ENCODE measurements around the gene IBSP.

Gene IBSP

DNA sequence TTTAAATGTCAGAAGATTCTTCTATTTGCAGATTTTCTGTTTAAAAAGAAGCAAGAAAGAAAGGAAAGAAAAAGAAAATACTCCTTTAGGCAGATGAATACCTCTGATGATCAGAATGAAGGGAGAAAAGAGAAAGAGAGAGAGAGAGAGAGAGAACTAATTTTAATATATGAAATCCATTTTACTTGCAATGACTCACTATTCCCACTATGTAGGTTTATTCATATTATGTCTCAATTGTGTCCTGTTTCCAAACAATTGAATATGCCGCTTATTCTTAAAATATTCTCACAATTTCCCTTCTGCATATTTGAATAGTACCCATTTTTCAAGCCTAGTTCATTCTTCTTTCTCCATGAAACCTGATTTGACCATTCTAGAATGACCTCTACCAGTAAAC is 45.1 kb downstream of the IBSP start:
- DNase-seq (ENCODE audit: low read depth) = no peak
- no peak for TF ChIP-seq CTCF (IDR thresholded peaks at IDR 0.05; ENCODE audit: low read depth, low read length)
- no peak for TF ChIP-seq POLR2A (IDR thresholded peaks at IDR 0.05; ENCODE audit: extremely low read depth, insufficient read length)
- no peak for TF ChIP-seq MYC (IDR thresholded peaks at IDR 0.05; ENCODE audit: low read depth, low read length)
- TF ChIP-seq, protein P1, sequence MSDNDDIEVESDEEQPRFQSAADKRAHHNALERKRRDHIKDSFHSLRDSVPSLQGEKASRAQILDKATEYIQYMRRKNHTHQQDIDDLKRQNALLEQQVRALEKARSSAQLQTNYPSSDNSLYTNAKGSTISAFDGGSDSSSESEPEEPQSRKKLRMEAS (IDR thresholded peaks at IDR 0.05; ENCODE audit: low read depth, low read length) = no peak
- no peak overlapping the region for H3K4me3 ChIP-seq (ENCODE audit: low read depth, low read length)

- no peak for DNase-seq (ENCODE audit: low read depth)
- no peak for TF ChIP-seq MYC (IDR thresholded peaks at IDR 0.05; ENCODE audit: low read depth, low read length)
- H3K4me3 ChIP-seq (ENCODE audit: low read depth, low read length) = no peak overlapping the region
Observed at GRCh38 chr4:87846226-87846625, 46.9 kb downstream of the IBSP start.

DNA sequence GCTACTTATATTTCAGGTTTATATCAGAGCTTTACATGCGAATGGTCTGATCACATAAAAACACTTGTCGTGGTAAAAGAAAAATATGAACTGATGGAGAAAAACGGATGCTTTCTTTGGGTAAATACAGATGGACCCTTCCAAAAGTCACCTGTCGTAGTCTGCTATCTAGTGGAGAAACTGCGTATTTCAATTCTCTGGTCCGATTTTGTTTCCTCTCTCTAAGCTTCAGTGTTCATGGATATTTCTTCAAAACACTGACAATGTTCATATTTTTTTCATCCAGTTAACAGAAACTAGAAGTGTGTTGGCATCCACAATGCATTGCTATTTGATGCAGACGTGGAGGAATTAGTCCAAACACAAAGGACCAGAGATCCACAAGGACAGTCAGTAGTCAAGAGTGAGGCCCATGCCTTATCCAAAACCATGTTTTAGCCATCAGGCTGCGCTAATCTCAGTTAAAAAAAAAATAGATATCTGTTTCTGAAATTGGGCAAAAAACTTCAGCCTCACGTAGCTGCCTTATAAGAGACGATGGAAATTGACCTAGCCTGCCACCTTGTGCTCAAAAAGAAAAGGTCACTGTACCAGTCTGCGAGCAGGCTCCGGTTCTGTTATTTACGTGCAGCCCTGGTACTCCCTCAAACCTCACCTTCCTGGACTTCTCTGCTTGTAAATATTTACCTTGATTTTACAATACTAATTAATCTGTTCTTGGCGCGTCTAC is 49.4 kb downstream of the IBSP start:
- peak; percentile 81 for DNase-seq (ENCODE audit: low read depth)
- TF ChIP-seq CTCF (IDR thresholded peaks at IDR 0.05; ENCODE audit: low read depth, low read length) (peak; percentile 50), POLR2A (IDR thresholded peaks at IDR 0.05; ENCODE audit: extremely low read depth, insufficient read length) (no peak), MYC (IDR thresholded peaks at IDR 0.05; ENCODE audit: low read depth, low read length) (no peak)
- TF ChIP-seq, protein P1 (IDR thresholded peaks at IDR 0.05; ENCODE audit: low read depth, low read length) = no peak
- peak overlapping the region; percentile 32 for H3K4me3 ChIP-seq (ENCODE audit: low read depth, low read length)

- TF ChIP-seq CTCF (IDR thresholded peaks at IDR 0.05; ENCODE audit: low read depth, low read length) = no peak
- peak; percentile 24; the same call in 1 of the 2 replicates for TF ChIP-seq MYC (IDR thresholded peaks at IDR 0.05; ENCODE audit: low read depth, low read length)
- H3K4me3 ChIP-seq (ENCODE audit: low read depth, low read length) = peak overlapping the region; percentile 32
- DNase-seq (ENCODE audit: low read depth) = peak; percentile 91
Observed at GRCh38 chr4:87849612-87850011, 50.3 kb downstream of the IBSP start.

DNA sequence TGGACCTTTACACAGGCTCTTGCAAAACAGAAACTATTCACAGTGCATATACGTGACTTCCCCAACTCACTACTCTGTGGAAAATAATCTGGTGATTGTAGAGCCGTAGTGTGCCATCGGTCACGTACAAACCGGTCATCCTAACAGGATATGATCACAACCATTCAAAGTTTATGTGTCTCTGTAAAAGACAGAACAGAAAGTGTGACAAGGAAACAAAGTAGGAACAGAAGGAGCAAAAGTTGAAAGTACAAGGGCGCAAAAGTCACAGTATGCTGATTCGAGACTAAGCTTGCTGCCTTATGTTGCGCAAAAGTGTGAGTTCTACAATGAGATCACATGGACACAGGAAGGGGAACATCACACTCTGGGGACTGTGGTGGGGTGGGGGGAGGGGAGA is 52.0 kb downstream of the IBSP start:
- peak; percentile 89 for DNase-seq (ENCODE audit: low read depth)
- peak overlapping the region; percentile 25 for H3K4me3 ChIP-seq (ENCODE audit: low read depth, low read length)
- TF ChIP-seq POLR2A (IDR thresholded peaks at IDR 0.05; ENCODE audit: extremely low read depth, insufficient read length) = no peak
- TF ChIP-seq CTCF (IDR thresholded peaks at IDR 0.05; ENCODE audit: low read depth, low read length) = no peak
- TF ChIP-seq, protein P1 (IDR thresholded peaks at IDR 0.05; ENCODE audit: low read depth, low read length) = peak; percentile 53
- peak; percentile 50; the same call in 1 of the 2 replicates for TF ChIP-seq MYC (IDR thresholded peaks at IDR 0.05; ENCODE audit: low read depth, low read length)

DNA sequence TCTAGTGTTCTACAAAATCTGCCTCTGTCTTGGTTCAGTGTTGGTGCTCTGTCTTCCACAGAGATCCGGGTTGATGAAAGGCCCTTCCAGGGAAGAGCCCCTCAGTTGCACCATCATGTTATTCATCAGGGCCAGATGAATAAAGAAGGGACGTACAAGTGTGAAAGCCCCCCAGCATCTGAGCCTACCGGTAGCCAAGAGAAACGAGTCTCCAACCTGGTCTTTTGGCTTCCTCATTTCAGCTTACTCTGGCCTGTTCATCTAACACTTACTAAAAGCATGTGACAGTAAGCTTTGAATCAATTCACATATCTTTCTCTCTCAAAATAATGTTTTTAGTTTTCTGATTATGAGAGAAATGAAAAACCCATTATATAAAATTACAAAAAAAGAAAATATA is 52.6 kb downstream of the IBSP start:
- H3K4me3 ChIP-seq (ENCODE audit: low read depth, low read length) = no peak overlapping the region
- peak; percentile 60 for DNase-seq (ENCODE audit: low read depth)
- TF ChIP-seq POLR2A (IDR thresholded peaks at IDR 0.05; ENCODE audit: extremely low read depth, insufficient read length) = no peak
- no peak for TF ChIP-seq MYC (IDR thresholded peaks at IDR 0.05; ENCODE audit: low read depth, low read length)
- TF ChIP-seq, protein P1 (IDR thresholded peaks at IDR 0.05; ENCODE audit: low read depth, low read length) = no peak
- no peak for TF ChIP-seq CTCF (IDR thresholded peaks at IDR 0.05; ENCODE audit: low read depth, low read length)
